Karpas-422 (cell line): ENCODE measurements around the gene SLC22A1. TPM values are rescaled to one million over a fixed set of nuclear protein-coding genes. Genes with fewer than 3 reads are reported as not detected.

Experiments
- DNase-seq: peaks from one replicate; pipeline ENCODE4 v3.0.0-alpha.2; 2015
- H2AFZ ChIP-seq: fragments of 200-600 bp; sonication (generic); 2 replicates; pipeline ENCODE4 v1.6.1; 2014; ENCODE audit warnings: antibody characterized with exemption, low read length, mixed read lengths
- H3K27ac ChIP-seq: fragments of 200-600 bp; sonication (generic); 2 replicates; pipeline ENCODE4 v1.5.1; 2014; ENCODE audit warnings: mild to moderate bottlenecking, low read length, moderate library complexity
- H3K27me3 ChIP-seq: fragments of 200-600 bp; sonication (generic); 2 replicates; pipeline ENCODE4 v1.6.1; 2014; ENCODE audit warnings: low read length, mixed read lengths
- H3K36me3 ChIP-seq: fragments of 200-600 bp; sonication (generic); 2 replicates; pipeline ENCODE4 v1.6.1; 2014; ENCODE audit warnings: low read length, mixed read lengths; ENCODE audit not compliant: insufficient read depth
- H3K4me1 ChIP-seq: fragments of 200-600 bp; sonication (generic); 2 replicates; pipeline ENCODE4 v1.6.1; 2014; ENCODE audit warnings: mild to moderate bottlenecking, low read length, mixed read lengths
- H3K4me2 ChIP-seq: fragments of 200-600 bp; sonication (generic); 2 replicates; pipeline ENCODE4 v1.6.1; 2014; ENCODE audit warnings: low read length, low read depth, mild to moderate bottlenecking; ENCODE audit not compliant: poor library complexity, severe bottlenecking
- H3K4me3 ChIP-seq: fragments of 200-600 bp; sonication (generic); 2 replicates; pipeline ENCODE4 v1.5.1; 2014; ENCODE audit warnings: mild to moderate bottlenecking, antibody characterized with exemption, low read length, mixed read lengths
- H3K79me2 ChIP-seq: fragments of 200-600 bp; sonication (generic); 2 replicates; pipeline ENCODE4 v1.6.1; 2014; ENCODE audit warnings: mild to moderate bottlenecking, low read length, mixed read lengths
- H3K9ac ChIP-seq: fragments of 200-600 bp; sonication (generic); 2 replicates; pipeline ENCODE4 v1.6.0; 2014; ENCODE audit warnings: low read length
- H3K9me2 ChIP-seq: fragments of 200-600 bp; sonication (generic), shearing (Covaris generic); replicated peaks from 2 replicates; pipeline ENCODE4 v1.6.0; 2014; ENCODE audit warnings: mild to moderate bottlenecking, low read length, moderate library complexity; ENCODE audit not compliant: insufficient read depth
- H3K9me3 ChIP-seq: fragments of 300-700, 200-600 bp; sonication (generic); 2 replicates; pipeline ENCODE4 v1.6.1; 2014; ENCODE audit warnings: low read length, mixed read lengths
- H4K20me1 ChIP-seq: fragments of 200-600 bp; sonication (generic); 2 replicates; pipeline ENCODE4 v1.6.1; 2014; ENCODE audit warnings: mild to moderate bottlenecking, antibody characterized with exemption, low read length, low read depth; ENCODE audit not compliant: insufficient read depth
- total RNA-seq: library from RNA; depleted of rRNA; stranded (reverse); fragments of >200 nt; shearing (Covaris generic); gene quantifications from 2 replicates; pipeline ENCODE4 v1.2.3, GENCODE V29; 2014; ENCODE audit warnings: low replicate concordance

SLC22A1 gene
- total RNA-seq, 1 experiment from 2014 or later: 0.78 TPM

DNA sequence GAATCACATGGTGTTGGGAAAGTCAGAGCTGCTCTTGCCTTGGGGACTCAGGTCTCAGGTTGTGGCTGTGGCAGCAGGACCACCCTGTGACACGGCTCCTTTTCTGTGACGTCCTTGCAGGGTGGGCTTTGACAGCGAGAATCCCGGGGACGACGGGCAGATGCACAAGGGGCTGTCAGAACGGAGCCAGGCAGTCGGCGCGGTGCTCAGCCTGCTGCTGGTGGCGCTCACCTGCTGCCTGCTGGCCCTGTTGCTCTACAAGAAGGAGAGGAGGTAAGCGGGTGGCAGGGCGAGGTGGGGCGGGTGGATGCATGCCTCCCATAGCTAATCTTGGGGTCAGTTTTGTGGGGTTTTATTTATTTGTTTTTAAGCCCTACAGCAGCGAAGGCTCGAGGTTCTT, 19.2 kb upstream of the SLC22A1 start:
- no peak overlapping the region for H3K27ac ChIP-seq
- H3K79me2 ChIP-seq: no peaks in the 10 kb centered on the region
- no peaks in the 10 kb centered on the region for H3K9me2 ChIP-seq
- no peak overlapping the region for H3K4me2 ChIP-seq
- H3K9ac ChIP-seq: no peak overlapping the region
- no peak overlapping the region for H3K4me3 ChIP-seq
- no peaks in the 10 kb centered on the region for H3K4me1 ChIP-seq
- H3K27me3 ChIP-seq: no peaks in the 10 kb centered on the region
- H3K36me3 ChIP-seq: no peaks in the 10 kb centered on the region
- DNase-seq: no peak
- no peak overlapping the region for H2AFZ ChIP-seq
- H3K9me3 ChIP-seq: no peaks in the 10 kb centered on the region
- H4K20me1 ChIP-seq: no peaks in the 10 kb centered on the region

DNA sequence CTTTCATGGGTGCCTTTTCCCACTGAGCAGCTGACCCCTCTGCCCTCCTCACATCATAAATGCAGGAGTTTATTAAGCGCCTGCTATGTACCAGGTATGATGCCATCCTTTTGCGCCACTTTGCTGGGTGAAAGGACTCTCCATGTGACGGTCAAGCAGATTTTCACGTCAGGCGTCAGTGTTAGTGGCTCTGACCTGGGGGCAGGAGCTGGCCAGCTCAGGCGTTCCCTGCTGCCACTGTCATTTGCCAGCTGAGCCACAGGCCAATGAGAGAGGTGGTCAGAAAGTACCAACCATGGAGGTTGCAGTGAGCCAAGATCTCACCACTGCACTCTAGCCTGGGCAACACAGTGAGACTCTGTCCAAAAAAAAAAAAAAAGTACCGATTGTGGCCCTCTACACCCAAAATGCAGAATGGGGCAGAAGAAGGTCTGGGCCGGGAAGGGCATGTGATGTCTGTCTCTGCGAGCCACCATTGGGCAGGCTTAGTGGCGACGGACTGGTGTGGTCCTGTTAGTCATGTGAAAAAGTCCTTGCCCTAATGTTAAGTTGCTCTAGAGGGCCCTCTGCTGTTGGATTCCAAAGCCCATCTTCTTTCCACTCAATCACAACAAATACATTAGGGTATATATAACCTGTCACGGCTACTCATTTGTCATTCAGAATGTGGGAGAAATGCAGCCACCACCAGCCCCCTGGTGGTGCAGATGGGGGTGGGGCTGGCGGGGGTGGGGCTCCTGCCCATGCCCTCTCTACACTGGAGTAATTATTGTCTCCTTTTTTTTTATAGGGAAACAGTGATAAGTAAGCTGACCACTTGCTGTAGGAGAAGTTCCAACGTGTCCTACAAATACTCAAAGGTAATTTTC, 18.4 kb upstream of the SLC22A1 start:
- H2AFZ ChIP-seq: no peak overlapping the region

DNA sequence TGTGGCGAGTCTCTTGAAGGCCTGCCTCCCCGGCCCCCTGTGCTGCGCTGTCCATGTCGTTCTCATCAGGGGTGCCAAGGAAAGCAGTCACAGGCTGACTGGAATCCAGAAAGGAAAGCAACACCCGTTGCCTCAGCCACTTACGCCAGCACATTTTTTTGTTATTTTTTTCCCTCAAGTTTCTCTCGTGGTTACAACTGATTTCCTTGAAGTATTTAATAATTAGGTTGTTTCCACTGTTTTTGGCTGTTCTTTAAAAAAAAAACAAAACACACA, 17.9 kb upstream of the SLC22A1 start:
- no peaks in the 10 kb centered on the region for H3K79me2 ChIP-seq
- H3K4me1 ChIP-seq: no peaks in the 10 kb centered on the region
- no peak overlapping the region for H3K9ac ChIP-seq
- H3K9me3 ChIP-seq: no peaks in the 10 kb centered on the region
- no peak overlapping the region for H3K4me3 ChIP-seq
- no peaks in the 10 kb centered on the region for H3K9me2 ChIP-seq
- H3K36me3 ChIP-seq: no peaks in the 10 kb centered on the region
- no peaks in the 10 kb centered on the region for H4K20me1 ChIP-seq
- no peak overlapping the region for H2AFZ ChIP-seq
- DNase-seq: no peak
- H3K4me2 ChIP-seq: no peak overlapping the region
- H3K27ac ChIP-seq: no peak overlapping the region
- no peaks in the 10 kb centered on the region for H3K27me3 ChIP-seq

More for the DNA sequence above, 18.4 kb upstream of the SLC22A1 start:
- H3K9ac ChIP-seq: no peak overlapping the region
- H3K27me3 ChIP-seq: no peaks in the 10 kb centered on the region
- H3K79me2 ChIP-seq: no peaks in the 10 kb centered on the region
- no peaks in the 10 kb centered on the region for H3K4me1 ChIP-seq
- no peaks in the 10 kb centered on the region for H3K9me3 ChIP-seq
- DNase-seq: peak; percentile 82
- no peak overlapping the region for H3K4me3 ChIP-seq
- no peak overlapping the region for H3K4me2 ChIP-seq
- no peaks in the 10 kb centered on the region for H3K36me3 ChIP-seq
- no peak overlapping the region for H3K27ac ChIP-seq
- no peaks in the 10 kb centered on the region for H3K9me2 ChIP-seq
- no peaks in the 10 kb centered on the region for H4K20me1 ChIP-seq

DNA sequence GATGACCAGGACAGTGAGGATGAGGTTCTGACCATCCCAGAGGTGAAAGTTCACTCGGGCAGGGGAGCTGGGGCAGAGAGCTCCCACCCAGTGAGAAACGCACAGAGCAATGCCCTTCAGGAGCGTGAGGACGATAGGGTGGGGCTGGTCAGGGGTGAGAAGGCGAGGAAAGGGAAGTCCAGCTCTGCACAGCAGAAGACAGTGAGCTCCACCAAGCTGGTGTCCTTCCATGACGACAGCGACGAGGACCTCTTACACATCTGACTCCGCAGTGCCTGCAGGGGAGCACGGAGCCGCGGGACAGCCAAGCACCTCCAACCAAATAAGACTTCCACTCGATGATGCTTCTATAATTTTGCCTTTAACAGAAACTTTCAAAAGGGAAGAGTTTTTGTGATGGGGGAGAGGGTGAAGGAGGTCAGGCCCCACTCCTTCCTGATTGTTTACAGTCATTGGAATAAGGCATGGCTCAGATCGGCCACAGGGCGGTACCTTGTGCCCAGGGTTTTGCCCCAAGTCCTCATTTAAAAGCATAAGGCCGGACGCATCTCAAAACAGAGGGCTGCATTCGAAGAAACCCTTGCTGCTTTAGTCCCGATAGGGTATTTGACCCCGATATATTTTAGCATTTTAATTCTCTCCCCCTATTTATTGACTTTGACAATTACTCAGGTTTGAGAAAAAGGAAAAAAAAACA, 16.6 kb upstream of the SLC22A1 start:
- Histone ChIP-seq H3K4me1 (no peaks in the 10 kb centered on the region), H3K27ac (no peak overlapping the region), H3K9me3 (no peaks in the 10 kb centered on the region), H3K9me2 (no peaks in the 10 kb centered on the region), H3K9ac (no peak overlapping the region), H3K79me2 (no peaks in the 10 kb centered on the region), H3K4me2 (no peak overlapping the region), H4K20me1 (no peaks in the 10 kb centered on the region), H3K4me3 (no peak overlapping the region), H3K27me3 (no peaks in the 10 kb centered on the region), H2AFZ (no peak overlapping the region), H3K36me3 (no peaks in the 10 kb centered on the region)
- no peak for DNase-seq

DNA sequence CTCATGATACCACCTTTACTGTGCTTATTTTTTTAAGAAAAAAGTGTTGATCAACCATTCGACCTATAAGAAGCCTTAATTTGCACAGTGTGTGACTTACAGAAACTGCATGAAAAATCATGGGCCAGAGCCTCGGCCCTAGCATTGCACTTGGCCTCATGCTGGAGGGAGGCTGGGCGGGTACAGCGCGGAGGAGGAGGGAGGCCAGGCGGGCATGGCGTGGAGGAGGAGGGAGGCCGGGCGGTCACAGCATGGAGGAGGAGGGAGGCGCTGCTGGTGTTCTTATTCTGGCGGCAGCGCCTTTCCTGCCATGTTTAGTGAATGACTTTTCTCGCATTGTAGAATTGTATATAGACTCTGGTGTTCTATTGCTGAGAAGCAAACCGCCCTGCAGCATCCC, 15.6 kb upstream of the SLC22A1 start:
- H3K4me3 ChIP-seq: no peak overlapping the region
- no peaks in the 10 kb centered on the region for H4K20me1 ChIP-seq
- no peaks in the 10 kb centered on the region for H3K4me1 ChIP-seq
- H3K79me2 ChIP-seq: no peaks in the 10 kb centered on the region
- no peak overlapping the region for H3K27ac ChIP-seq
- DNase-seq: no peak
- no peak overlapping the region for H2AFZ ChIP-seq
- H3K27me3 ChIP-seq: no peaks in the 10 kb centered on the region
- no peaks in the 10 kb centered on the region for H3K36me3 ChIP-seq
- H3K4me2 ChIP-seq: no peak overlapping the region
- no peak overlapping the region for H3K9ac ChIP-seq
- H3K9me3 ChIP-seq: no peaks in the 10 kb centered on the region
- H3K9me2 ChIP-seq: no peaks in the 10 kb centered on the region

DNA sequence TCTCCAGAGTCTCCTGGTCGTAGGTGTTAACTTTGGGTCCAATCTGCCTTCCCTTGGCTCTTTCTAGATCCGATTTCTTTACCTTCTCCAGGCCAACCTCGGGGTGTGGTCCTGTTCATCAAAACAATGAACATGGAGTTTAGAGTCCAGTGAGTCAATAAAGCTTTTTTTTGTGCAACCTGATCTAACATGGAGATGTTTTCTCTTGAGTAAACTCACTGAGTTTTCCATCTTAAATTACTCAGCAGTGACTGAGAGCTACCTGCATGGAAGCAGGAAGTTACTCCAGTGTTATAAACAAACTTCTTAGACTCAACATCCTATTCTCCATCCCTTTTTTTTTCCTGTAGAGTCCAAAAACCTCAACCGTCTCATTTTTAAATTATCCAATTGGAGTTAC, 14.9 kb upstream of the SLC22A1 start:
- Histone ChIP-seq H3K9ac (no peak overlapping the region), H3K27me3 (no peaks in the 10 kb centered on the region), H3K4me1 (no peaks in the 10 kb centered on the region), H3K9me3 (no peaks in the 10 kb centered on the region), H3K79me2 (no peaks in the 10 kb centered on the region), H3K27ac (no peak overlapping the region), H4K20me1 (no peaks in the 10 kb centered on the region), H3K4me3 (no peak overlapping the region), H3K36me3 (no peaks in the 10 kb centered on the region), H3K9me2 (no peaks in the 10 kb centered on the region), H2AFZ (no peak overlapping the region), H3K4me2 (no peak overlapping the region)
- DNase-seq: no peak

DNA sequence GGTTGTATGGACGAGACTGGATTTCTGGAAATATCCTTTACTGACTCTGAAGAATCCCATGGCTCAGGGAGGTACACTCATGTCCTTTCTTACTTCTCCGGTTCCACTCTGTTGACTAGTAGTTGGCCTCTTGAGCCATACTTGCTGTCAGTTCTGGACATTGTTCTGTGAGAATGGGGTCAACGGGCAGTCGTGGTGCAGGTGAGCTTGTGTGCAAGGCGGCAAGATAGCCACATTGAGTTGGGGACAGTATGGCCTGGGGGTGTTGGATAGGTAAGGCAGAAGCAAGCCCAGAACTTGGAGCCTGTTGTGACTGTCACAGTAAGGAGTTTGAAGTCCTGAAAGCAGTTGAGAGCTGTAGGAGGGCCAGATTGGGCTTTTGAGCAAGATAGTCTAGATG, 13.5 kb upstream of the SLC22A1 start:
- Histone ChIP-seq H2AFZ (no peak overlapping the region), H3K9me2 (no peaks in the 10 kb centered on the region), H3K27ac (no peak overlapping the region), H3K9me3 (no peaks in the 10 kb centered on the region), H3K4me3 (no peak overlapping the region), H4K20me1 (no peaks in the 10 kb centered on the region), H3K36me3 (no peaks in the 10 kb centered on the region), H3K9ac (no peak overlapping the region), H3K4me1 (no peaks in the 10 kb centered on the region), H3K4me2 (no peak overlapping the region), H3K27me3 (no peaks in the 10 kb centered on the region), H3K79me2 (no peaks in the 10 kb centered on the region)
- no peak for DNase-seq

DNA sequence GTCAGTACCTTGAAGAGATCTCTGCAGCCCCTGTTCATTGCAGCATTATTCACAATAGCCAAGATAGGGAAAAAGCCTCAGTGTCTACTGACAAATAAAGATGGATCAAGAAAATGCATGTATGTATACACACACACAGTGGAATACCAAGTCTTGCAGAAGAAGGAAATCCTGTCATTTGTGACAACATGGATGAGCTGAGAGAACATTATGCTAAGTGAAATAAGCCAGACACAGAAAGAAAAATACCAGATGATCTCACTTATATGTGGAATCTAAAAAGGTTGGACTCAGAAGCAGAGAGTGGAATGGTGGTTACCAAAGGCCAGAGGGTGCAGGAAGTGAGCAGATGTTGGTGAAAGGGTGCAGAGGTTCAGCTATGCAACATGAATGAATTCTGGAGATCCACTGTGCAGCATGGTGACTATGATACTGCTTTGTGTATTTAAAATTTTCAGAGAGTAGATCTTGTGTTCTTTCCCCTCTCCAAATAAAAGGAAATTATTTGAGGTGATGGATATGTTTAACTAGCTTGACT, 11.0 kb upstream of the SLC22A1 start:
- H3K36me3 ChIP-seq: no peaks in the 10 kb centered on the region
- no peaks in the 10 kb centered on the region for H3K9me2 ChIP-seq
- no peaks in the 10 kb centered on the region for H3K79me2 ChIP-seq
- no peak overlapping the region for H3K9ac ChIP-seq
- no peak for DNase-seq
- no peaks in the 10 kb centered on the region for H3K27me3 ChIP-seq
- no peaks in the 10 kb centered on the region for H3K9me3 ChIP-seq
- H3K4me2 ChIP-seq: no peak overlapping the region
- no peak overlapping the region for H3K27ac ChIP-seq
- no peak overlapping the region for H2AFZ ChIP-seq
- H3K4me1 ChIP-seq: no peaks in the 10 kb centered on the region
- no peaks in the 10 kb centered on the region for H4K20me1 ChIP-seq
- no peak overlapping the region for H3K4me3 ChIP-seq
